Glutamatergic neuron (in vitro differentiated cells): ENCODE data around the gene FUS. TPM values are rescaled to one million over a fixed set of nuclear protein-coding genes. Genes with fewer than 3 reads are reported as not detected.
"Not testable (repeated sequence)": the region's sequence is repeated elsewhere in the genome, so short reads cannot be mapped to it uniquely, and the experiment has no call there.

Experiments
- DNase-seq: peaks from one replicate; pipeline ENCODE4 v3.0.0; 2022
- H3K27ac Mint-ChIP-seq: one replicate; pipeline ENCODE4 v1.8.0; 2020; ENCODE audit warnings: mild to moderate bottlenecking, mixed read lengths, inconsistent platforms; ENCODE audit not compliant: unreplicated experiment
- H3K27me3 Mint-ChIP-seq: one replicate; pipeline ENCODE4 v1.8.0; 2020; ENCODE audit warnings: mild to moderate bottlenecking, moderate library complexity, mixed read lengths, inconsistent platforms; ENCODE audit not compliant: unreplicated experiment
- H3K36me3 Mint-ChIP-seq: one replicate; pipeline ENCODE4 v1.8.0; 2020; ENCODE audit warnings: mild to moderate bottlenecking, mixed read lengths, inconsistent platforms; ENCODE audit not compliant: unreplicated experiment
- H3K4me1 Mint-ChIP-seq: one replicate; pipeline ENCODE4 v1.8.0; 2020; ENCODE audit warnings: mild to moderate bottlenecking, low read depth, mixed read lengths, inconsistent platforms; ENCODE audit not compliant: unreplicated experiment
- H3K4me3 Mint-ChIP-seq: one replicate; pipeline ENCODE4 v1.8.0; 2020; ENCODE audit warnings: mild to moderate bottlenecking, mixed read lengths, inconsistent platforms; ENCODE audit not compliant: unreplicated experiment
- H3K9me3 Mint-ChIP-seq: one replicate; pipeline ENCODE4 v1.8.0; 2020; ENCODE audit warnings: mild to moderate bottlenecking, moderate library complexity, mixed read lengths, inconsistent platforms; ENCODE audit not compliant: unreplicated experiment
- CTCF ChIP-seq: fragments of 200-600 bp; sonication (generic); IDR thresholded peaks from one replicate; pipeline ENCODE4 v1.5.0; 2021; ENCODE audit not compliant: partially characterized antibody, unreplicated experiment
- total RNA-seq: library from RNA; stranded (reverse); fragmentation: NEBNext Ultra II Directional; extraction: Animal tissue kit (Norgen Biotek cat#: 25700); gene quantifications from one replicate; pipeline ENCODE4 v1.2.1, GENCODE V29; 2021; ENCODE audit not compliant: unreplicated experiment

The FUS gene
- total RNA-seq, 1 donor from 2014 or later: 473 TPM

GRCh38 chr16:31149894-31150890 is 29.7 kb upstream of the FUS start, which contains the start of gene PRSS36:
TSS of gene PRSS36 (minus strand) at chr16:31150066. CDS start at chr16:31150035, 31 bp downstream.
- peaks cover 8% of the 10 kb centered on the region for H3K27me3 Mint-ChIP-seq
- H3K36me3 Mint-ChIP-seq: peaks cover 4% of the 10 kb centered on the region
- no peak within 1 kb of the TSS for H3K27ac Mint-ChIP-seq
- TF ChIP-seq CTCF: no peak
- no peak for DNase-seq
- peaks cover 1% of the 10 kb centered on the region for H3K4me1 Mint-ChIP-seq
- no peak within 1 kb of the TSS for H3K4me3 Mint-ChIP-seq
- H3K9me3 Mint-ChIP-seq: peaks cover 1% of the 10 kb centered on the region

DNA sequence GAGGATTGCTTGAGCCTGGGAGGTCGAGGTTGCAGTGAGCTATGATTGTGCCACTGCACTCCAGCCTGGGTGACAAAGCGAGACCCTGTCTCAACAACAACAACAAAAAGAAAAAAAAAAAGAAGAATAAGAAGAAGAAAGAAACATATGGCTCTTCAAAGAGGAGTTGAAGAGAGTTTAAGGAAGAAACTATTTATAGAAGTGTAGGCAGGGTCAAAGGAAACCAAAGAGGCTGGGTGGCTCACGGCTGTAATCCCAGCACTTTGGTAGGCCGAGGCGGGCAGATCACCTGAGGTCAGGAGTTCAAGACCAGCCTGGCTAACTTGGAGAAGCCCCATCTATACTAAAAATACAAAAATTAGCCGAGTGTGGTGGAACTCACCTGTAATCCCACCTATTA is 29.0 kb upstream of the FUS start:
- H3K4me3 Mint-ChIP-seq, H3K36me3 Mint-ChIP-seq, H3K9me3 Mint-ChIP-seq, DNase-seq, H3K27ac Mint-ChIP-seq, H3K27me3 Mint-ChIP-seq, H3K4me1 Mint-ChIP-seq: not testable (repeated sequence)

- no peaks in the 10 kb centered on the region for H3K9me3 Mint-ChIP-seq
- H3K36me3 Mint-ChIP-seq: no peaks in the 10 kb centered on the region
- no peak for TF ChIP-seq CTCF
- H3K27ac Mint-ChIP-seq: no peak overlapping the region
- no peak for DNase-seq
- H3K4me3 Mint-ChIP-seq: no peak overlapping the region
- no peaks in the 10 kb centered on the region for H3K27me3 Mint-ChIP-seq
- H3K4me1 Mint-ChIP-seq: no peaks in the 10 kb centered on the region
Measured at GRCh38 chr16:31157136-31157535, 22.8 kb upstream of the FUS start.

GRCh38 chr16:31167315-31167714 is 12.6 kb upstream of the FUS start:
- no peak for DNase-seq
- H3K36me3 Mint-ChIP-seq: no peaks in the 10 kb centered on the region
- TF ChIP-seq CTCF: no peak
- peaks cover 3% of the 10 kb centered on the region for H3K9me3 Mint-ChIP-seq
- peaks cover 3% of the 10 kb centered on the region for H3K4me1 Mint-ChIP-seq
- no peak overlapping the region for H3K27ac Mint-ChIP-seq
- peaks cover 3% of the 10 kb centered on the region for H3K27me3 Mint-ChIP-seq
- H3K4me3 Mint-ChIP-seq: no peak overlapping the region

DNA sequence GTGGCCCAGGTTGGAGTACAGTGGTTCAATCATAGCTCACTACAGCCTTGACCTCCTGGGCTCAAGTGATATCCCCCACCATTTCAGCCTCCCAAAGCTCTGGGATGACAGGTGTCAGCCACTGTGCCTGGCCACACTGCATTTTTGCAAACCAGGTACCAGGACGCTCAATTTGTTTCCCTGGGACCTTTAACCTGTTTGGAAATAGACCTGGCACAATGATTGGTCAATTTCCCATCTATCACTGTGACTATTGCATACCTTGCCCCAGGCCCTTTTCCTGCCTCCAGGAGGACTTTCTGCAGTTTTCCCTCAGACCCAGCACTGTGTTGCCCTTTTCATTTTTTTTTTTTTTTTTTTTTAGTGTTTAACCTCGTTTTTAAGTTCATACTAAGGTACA is 11.1 kb upstream of the FUS start:
- no peaks in the 10 kb centered on the region for H3K36me3 Mint-ChIP-seq
- peaks cover 3% of the 10 kb centered on the region for H3K9me3 Mint-ChIP-seq
- peak overlapping the region; percentile 17 for H3K27ac Mint-ChIP-seq
- DNase-seq: no peak
- H3K4me3 Mint-ChIP-seq: no peak overlapping the region
- H3K27me3 Mint-ChIP-seq: peaks cover 3% of the 10 kb centered on the region
- H3K4me1 Mint-ChIP-seq: peaks cover 3% of the 10 kb centered on the region
- no peak for TF ChIP-seq CTCF

GRCh38 chr16:31170048-31170447 is 9.9 kb upstream of the FUS start:
- H3K27ac Mint-ChIP-seq: peak overlapping the region; percentile 94
- H3K4me3 Mint-ChIP-seq: peak overlapping the region; percentile 61
- DNase-seq, H3K27me3 Mint-ChIP-seq, H3K9me3 Mint-ChIP-seq, H3K36me3 Mint-ChIP-seq, H3K4me1 Mint-ChIP-seq: not testable (repeated sequence)
